UCSD-AML1 (cell line): ENCODE data around the gene IFNA6.
"Not testable (repeated sequence)": the region's sequence is repeated elsewhere in the genome, so short reads cannot be mapped to it uniquely, and the experiment has no call there.

Experiments
- DNase-seq: peaks from one replicate; lab custom pipeline; 2025; ENCODE audit not compliant: unreplicated experiment; lab: John Stamatoyannopoulos, UW

IFNA6 gene

DNA sequence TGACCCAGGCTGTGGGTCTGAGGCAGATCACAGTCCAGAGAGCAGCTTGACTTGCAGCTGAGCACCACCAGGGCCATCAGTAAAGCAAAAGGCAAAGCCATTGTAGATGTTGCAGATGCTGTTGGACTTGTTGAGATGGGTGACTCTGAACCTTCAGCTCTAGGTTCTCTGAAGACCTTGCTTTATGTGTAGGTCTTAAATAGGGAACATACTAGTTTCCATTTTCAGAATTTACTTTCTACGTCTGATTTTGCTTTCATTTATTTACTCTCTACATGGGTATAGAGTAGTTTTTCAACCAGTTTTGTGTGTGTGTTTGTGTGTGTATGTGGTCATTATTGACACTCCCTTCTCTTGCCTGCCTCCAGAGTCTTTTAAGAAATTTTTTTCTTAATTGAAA, at the start of gene IFNA6:
Gene IFNA6, minus strand, starts transcription at position 101 of the 400 bp plus-strand sequence. Its CDS starts 0 bp downstream, at position 101.
- no peak for DNase-seq

- DNase-seq, result no peak
These were observed 49.3 kb upstream of the IFNA6 start for GRCh38 chr9:21399956-21400355.

DNA sequence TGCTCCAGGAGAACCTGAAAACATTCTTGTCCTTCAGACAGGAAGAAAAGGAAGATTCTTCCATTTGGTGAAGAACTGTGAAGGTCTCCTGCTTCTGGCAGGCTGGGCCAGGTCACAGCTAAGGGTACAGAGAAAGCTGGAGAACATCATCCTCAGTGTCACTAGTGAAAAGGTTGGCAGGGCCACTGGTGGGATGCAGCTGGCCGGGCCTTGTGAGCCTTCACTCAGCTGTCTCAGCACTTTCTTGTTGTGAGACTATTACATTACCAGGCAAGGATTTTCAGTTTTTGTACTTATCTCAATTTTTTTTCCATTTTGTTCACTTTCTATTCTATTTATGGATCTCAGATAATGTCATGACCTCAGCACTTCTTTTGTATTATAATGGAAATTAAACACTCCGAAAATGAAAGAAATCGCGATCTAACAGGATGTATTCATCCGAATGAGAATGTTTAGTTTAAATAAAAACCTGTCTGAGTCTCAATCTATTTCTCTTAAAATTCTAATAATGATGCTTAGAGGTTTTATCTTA, 48.3 kb upstream of the IFNA6 start:
- DNase-seq, result no peak

- peak; percentile 48 for DNase-seq
These were observed 45.4 kb upstream of the IFNA6 start for GRCh38 chr9:21395778-21396717.

DNA sequence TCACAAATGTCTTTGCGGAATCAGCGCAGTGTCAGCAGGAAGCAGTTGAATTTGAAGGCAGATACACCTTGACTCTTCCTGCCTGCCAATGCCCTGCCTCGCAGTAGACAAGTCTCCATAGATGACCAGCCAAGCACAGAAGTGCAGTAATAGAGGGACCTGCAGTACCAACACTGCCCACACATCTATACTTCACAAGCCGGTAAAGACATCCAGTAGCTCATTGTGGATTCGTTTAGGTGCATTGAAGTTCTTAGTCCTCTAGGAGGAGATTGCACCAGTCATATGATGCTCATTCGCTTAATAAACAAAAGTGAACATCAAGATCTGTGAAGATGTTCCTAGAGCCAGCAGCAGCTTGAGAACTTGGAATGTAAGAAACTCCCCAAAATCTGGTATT, 41.6 kb upstream of the IFNA6 start:
- DNase-seq, result peak; percentile 15

DNA sequence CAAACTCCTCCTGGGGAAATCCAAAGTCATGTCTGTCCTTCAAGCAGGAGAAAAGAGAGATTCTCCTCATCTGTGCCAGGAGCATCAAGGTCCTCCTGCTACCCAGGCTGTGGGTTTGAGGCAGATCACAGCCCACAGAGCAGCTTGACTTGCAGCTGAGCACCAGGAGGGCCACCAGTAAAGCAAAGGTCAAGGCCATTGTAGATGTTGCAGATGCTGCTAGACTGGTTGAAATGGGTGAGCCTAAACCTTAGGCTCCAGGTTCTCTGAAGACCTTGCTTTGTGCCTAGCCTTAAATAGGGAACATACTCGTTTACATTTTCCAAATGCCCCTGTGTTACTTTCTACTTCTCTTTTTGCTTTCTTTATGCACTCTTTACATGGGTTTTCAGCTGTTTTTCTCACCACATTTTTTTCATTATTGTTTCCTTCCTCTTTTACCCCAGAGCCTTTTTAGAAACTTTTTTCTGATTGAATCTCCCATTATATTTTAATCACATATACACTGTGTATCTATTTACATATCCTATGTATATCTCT, 34.5 kb upstream of the IFNA6 start, which contains the start of gene IFNA2:
Gene IFNA2, minus strand, starts transcription at position 268 of the 540 bp plus-strand sequence. Its CDS starts 69 bp downstream, at position 199.
- no peak for DNase-seq

GRCh38 chr9:21383627-21384026, 32.9 kb upstream of the IFNA6 start:
- DNase-seq, result no peak

DNA sequence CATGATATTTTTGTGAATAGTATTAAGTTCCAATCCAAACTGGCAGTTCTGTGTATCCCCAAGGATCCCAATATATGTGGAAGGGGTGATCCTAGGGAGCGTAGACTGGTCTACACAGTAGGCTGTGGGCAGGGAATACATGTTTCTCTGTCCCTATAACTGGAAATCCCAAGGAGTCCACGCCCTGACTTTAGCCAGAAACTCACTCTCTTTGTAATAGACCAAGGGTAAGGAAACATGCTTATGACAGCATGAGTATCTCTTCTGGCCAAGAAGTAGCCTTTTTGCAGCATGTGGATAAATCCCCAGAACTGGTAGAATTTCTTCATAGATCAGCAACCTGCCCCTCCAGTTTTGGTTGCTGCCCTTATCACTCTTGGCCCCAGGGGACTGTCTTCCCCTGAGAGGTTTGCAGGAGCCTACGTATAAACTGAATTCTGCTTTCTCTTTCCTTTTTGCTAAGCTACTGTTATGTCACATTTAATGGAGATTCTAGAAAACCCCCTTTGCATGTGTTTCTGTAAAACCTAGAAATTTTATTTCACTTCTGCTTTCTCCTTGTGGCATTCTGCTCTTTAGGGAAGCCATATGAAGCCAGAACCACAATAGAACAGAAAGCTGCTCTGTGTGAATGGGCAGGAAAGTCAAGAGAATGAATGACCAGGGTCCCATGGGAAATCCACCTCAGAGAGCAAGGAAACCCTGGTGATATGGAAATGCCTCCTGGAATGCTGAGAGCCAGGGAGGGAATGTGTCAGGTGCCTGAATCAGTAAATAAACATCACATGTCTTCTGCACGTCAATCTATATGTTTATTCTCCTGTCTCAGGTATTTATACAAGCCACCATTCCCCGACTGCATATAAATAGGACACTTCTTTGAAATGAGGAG, 31.0 kb upstream of the IFNA6 start:
- no peak for DNase-seq

- DNase-seq, result not testable (repeated sequence)
These were observed 20.8 kb upstream of the IFNA6 start for GRCh38 chr9:21371467-21371866.

- DNase-seq, result no peak
These were observed 17.3 kb upstream of the IFNA6 start, which contains the start of gene IFNA13 for GRCh38 chr9:21367957-21368356. IFNA13 (minus strand) TSS chr9:21368057; CDS start chr9:21368010, 47 bp downstream.

GRCh38 chr9:21367169-21367568, 16.5 kb upstream of the IFNA6 start:
- DNase-seq, result not testable (repeated sequence)

GRCh38 chr9:21362287-21362686, 11.6 kb upstream of the IFNA6 start:
- DNase-seq, result no peak

DNA sequence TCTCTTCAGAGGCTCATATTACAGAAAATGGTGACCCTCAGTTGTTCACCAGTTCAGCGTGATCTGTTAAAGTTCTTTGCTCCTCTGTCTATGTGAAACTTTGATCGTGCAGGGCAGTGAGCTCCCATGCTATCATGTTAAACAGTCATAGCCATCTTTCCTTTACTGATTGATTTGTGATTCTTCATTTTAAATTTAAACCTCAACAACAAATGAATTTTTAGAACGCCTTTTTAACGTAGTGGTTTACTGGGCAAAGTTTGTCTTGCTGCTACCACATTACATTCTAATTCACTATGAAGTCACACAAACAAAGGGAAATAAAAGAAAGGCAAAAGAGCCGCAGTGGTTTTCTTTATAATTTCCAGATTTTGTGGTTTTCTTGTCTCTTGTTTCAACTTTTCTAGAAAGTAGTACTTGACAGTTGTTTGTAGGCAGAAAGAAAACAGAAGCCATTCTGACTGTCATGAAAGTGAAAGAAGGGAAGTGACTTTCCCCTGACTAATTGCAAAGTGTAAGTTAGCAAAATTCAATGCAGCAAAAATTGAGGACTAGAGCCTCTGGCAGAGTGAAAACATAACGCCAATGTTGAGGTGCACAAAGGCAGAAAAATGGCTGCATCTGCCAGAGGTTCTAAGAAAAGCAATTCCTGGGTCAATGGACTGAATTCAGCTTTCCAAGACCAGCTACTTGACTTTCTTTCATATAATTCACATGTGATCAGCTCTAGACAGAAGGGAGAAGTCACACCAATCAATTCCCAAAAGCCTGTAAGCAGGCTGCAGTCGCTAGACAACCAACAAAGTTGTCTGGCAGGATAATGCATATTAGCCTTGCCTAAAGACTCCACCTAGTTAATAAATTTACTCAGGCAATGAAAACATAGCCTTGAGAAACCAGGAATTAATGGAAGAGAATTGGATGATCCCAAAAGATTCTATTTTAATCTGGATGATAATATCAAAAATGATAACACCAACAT, 7.1 kb upstream of the IFNA6 start:
- no peak for DNase-seq

- DNase-seq, result no peak
These were observed 2.2 kb downstream of the IFNA6 start for GRCh38 chr9:21348430-21348970.

GRCh38 chr9:21340735-21341134, 10.0 kb downstream of the IFNA6 start:
- no peak for DNase-seq

GRCh38 chr9:21336457-21336856, 14.2 kb downstream of the IFNA6 start:
- no peak for DNase-seq

- peak; percentile 92 for DNase-seq
These were observed 15.7 kb downstream of the IFNA6 start, which contains the start of gene KLHL9 for GRCh38 chr9:21334701-21335632. KLHL9 (minus strand) TSS chr9:21335404; CDS start chr9:21334859, 545 bp downstream.

DNA sequence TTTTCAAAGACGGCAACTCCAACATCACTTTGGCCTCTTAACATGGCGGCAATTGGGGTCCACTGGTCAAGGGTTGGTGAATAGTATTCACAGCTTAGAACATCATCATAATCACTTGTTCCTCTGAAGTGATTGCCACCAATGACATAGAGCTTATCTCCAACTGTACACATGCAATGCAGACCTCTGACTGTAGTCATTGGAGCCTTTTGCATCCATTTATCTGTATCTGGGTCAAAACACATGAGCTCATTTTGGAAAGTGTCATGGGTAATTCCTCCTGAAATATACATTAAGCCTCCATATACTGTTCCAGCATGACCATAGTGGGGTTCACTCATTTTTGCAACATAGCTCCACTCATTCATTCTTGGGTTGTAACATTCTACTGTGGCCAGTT, 17.5 kb downstream of the IFNA6 start:
- no peak for DNase-seq
